EL (cell line): Measurements from ENCODE around the gene PRPF6.

ENCODE experiments used
- DNase-seq: peaks from one replicate; pipeline ENCODE4 v3.0.0-alpha.2; 2016

PRPF6 gene

DNA sequence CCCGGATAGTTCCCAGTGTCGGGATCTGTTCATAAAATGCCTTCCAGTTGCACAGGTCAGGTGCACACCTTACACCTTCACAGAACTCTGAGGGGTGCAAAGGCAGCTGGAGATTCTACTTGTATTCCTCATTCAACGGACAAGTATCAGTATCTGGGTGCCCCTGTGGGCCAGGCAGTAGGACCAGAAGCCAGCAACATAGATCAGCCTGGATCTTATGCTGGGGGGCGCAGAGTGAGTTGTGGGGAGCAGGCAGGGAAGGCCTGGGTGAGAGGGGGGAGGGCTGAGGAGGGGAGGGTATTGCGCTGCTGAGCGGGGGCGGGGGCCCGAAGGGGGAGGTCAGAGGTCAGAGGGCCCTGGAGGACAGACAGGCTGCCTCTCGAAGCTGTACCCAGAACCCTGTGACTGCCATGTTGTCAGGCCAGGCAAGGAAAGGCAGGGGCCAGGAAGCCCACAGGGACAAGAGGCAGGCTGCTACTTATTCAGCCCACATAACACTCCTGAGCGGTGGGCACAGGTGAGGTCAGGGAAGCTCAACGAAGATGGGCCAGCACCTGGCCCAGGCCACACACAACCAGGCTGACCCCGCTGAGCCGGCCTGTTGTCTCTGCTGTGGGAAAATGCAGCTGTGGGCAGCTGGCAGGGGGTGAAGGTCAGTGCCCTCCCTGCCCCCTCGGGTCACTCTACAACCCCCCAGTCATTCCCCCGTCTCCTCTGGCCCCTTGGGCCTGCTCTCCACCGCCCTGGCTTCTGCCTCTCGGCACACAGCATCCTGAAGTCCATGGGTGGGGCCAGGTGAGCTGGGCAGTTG, 100.1 kb downstream of the PRPF6 start:
- no peak for DNase-seq

- DNase-seq, result no peak
These were observed 100.7 kb downstream of the PRPF6 start for GRCh38 chr20:64081624-64081964.

DNA sequence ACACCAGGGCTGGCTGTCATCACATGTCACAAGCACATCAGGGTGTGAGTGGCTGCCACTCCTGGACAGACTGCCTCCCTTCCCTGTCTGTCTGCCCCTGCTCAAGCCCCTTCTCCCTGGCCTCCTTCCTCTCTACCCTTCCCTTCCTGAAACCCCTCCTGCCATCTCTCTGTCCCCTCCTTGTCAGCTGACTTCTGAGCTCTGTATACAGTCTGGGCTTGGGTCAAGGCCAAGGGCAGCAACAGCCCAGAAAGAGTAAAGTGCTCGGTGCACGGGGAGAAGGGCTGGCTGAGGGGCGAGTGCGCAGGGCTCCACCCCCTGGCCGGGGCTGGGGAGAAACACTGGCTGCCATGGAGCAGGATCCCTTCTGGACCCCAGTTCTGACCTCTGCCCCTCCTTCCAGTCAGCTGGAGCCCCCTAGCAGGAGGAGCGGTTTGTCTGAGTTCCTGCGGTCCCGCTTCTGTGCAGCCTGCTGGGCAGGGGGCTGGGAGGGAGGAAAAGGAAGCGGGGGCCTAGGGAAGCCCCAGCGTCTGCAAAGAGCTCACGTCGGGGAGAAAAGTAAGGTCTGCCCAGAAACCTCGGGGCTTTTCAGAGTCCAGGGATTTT, 101.3 kb downstream of the PRPF6 start:
- DNase-seq, result no peak
